ENCODE measurements around the gene SRM.
"Not testable (repeated sequence)": the region's sequence is repeated elsewhere in the genome, so short reads cannot be mapped to it uniquely, and the experiment has no call there.

The SRM gene

DNA sequence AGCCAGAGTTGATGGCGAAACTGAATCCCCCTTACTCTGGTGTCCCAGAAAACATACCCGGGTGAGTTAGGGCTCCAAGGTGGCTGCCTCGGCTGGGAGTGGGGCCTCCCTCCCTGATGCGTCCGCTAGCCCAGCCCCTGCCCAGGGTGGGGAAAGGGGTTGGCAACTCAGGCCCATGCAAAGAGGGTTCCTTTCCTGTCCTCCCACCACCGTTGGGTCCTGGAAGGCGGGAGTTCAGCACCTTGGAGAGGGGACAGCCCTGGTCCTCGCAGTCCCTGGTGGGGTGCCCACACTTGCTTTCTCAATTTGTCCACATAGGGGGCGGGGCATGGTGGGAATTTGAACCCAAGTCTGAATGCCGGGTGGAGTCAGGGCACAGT, 6.1 kb downstream of the SRM start:
- Histone ChIP-seq H3K9me3 (ENCODE audit: insufficient read depth, low read depth, low read length) (no peaks in the 10 kb centered on the region), H3K4me3 (ENCODE audit: low read length) (no peak overlapping the region), H3K4me1 (ENCODE audit: insufficient read depth, low read length) (peaks cover 7% of the 10 kb centered on the region), H3K27ac (ENCODE audit: low read depth, low read length) (no peak overlapping the region), H3K27me3 (ENCODE audit: insufficient read depth, low read length) (no peaks in the 10 kb centered on the region), H3K36me3 (ENCODE audit: insufficient read depth, low read length) (peaks cover 28% of the 10 kb centered on the region), H3K9ac (ENCODE audit: low read depth, low read length) (no peak overlapping the region)
- WGBS = 80% methylated on average over 10 of the region's 10 CpGs

DNA sequence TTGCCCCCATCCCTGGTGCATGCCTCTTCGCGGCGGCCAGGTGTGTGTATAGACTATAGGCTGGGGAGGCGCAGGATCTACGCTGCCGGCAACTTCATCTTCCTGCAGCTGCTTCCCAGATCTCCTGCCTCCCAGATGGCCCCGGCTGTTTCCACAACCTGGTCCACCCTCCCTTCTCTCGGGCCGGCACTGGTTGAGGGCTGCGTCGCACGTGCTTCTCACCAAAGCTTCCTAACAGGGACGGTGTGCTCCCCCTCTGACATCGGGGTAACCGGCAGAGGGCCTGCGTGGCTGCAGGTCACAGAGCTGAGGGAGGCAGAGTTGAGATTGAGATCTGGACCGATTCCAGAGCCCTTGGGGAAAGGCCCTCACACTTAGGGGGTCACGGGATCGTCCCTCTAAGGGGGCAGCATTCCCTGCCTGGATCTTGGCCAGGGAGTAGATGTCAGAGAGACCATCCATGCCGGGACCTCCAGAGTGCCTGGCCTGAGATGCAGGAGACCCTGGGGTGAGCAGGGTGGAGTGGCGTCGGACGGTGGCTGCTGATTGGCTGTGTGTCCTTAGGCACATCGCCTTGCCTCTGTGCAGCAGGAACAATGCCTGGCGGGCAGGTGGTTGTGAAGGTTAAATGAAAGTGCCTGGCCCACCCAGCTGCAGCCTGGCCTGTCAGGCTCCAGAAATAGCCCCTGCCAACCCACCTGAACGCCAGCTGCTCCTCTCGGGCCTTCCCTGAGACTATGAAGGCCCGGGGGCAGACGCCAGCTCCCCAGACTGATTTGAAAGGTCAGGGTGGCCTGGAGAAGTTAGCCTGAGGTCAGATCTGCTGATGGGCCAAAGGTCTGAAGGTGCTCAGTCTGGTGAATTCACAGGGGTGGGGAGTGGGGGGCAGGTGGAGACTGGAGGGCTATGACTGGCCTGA, 6.7 kb downstream of the SRM start:
- Histone ChIP-seq H3K4me3 (ENCODE audit: low read length) (no peak overlapping the region), H3K27ac (ENCODE audit: low read depth, low read length) (no peak overlapping the region), H3K9ac (ENCODE audit: low read depth, low read length) (no peak overlapping the region), H3K27me3 (ENCODE audit: insufficient read depth, low read length) (no peaks in the 10 kb centered on the region), H3K9me3 (ENCODE audit: insufficient read depth, low read depth, low read length) (no peaks in the 10 kb centered on the region), H3K4me1 (ENCODE audit: insufficient read depth, low read length) (peaks cover 4% of the 10 kb centered on the region; the same call in 1 of the 2 replicates), H3K36me3 (ENCODE audit: insufficient read depth, low read length) (peaks cover 27% of the 10 kb centered on the region)
- WGBS = 78% methylated on average over 29 of the region's 29 CpGs

GRCh38 chr1:11051781-11052511, 7.9 kb downstream of the SRM start:
- 78% methylated on average over 19 of the region's 19 CpGs for WGBS
- Histone ChIP-seq H3K9me3 (ENCODE audit: insufficient read depth, low read depth, low read length) (no peaks in the 10 kb centered on the region), H3K4me1 (ENCODE audit: insufficient read depth, low read length) (peaks cover 4% of the 10 kb centered on the region; the same call in 1 of the 2 replicates), H3K36me3 (ENCODE audit: insufficient read depth, low read length) (peaks cover 17% of the 10 kb centered on the region), H3K27me3 (ENCODE audit: insufficient read depth, low read length) (no peaks in the 10 kb centered on the region), H3K9ac (ENCODE audit: low read depth, low read length) (no peak overlapping the region), H3K4me3 (ENCODE audit: low read length) (no peak overlapping the region), H3K27ac (ENCODE audit: low read depth, low read length) (no peak overlapping the region)

- WGBS = 94% methylated on average over 10 of the region's 10 CpGs
- not testable (repeated sequence) for H3K4me3 ChIP-seq (ENCODE audit: low read length); H3K9me3 ChIP-seq (ENCODE audit: insufficient read depth, low read depth, low read length); H3K36me3 ChIP-seq (ENCODE audit: insufficient read depth, low read length); H3K27ac ChIP-seq (ENCODE audit: low read depth, low read length); H3K27me3 ChIP-seq (ENCODE audit: insufficient read depth, low read length); H3K9ac ChIP-seq (ENCODE audit: low read depth, low read length); H3K4me1 ChIP-seq (ENCODE audit: insufficient read depth, low read length)
Measured at GRCh38 chr1:11051121-11051520, 8.7 kb downstream of the SRM start.

DNA sequence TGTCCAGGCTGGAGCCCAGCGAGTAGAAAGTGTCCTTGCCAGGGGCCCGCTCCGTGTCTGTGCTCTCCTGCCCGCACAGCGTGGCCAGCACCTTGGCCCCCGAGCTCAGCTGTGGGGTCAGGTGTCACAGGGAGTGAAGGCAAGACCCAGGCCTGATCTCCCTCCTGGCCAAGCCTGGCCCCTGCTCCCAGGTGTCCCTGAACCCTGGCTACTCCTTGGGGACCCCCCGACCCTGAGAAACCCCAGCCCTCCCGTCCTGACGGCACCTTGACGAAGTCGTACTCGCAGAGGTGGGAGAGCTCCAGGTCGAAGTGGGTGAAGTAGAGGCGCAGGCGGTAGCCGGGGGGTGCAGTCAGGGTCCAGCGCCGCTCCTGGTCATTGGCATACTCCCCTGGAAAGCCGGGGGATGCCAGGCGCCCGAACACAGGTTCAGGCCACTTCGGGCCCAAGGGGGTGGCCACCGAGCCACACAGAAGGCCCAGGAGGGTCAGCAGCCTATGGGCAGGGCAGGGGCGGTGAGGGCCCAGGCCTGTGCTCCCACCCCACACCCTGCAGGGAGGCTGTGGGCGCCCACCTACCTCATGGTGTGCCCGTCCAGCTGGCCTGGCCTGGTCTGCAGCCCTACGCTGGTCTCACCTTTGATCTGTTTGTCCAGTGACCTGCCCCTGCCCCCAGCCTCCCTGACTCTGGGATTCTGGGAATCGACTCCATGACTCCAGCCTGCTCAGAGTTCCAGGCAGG, 13.0 kb downstream of the SRM start, which contains the start of gene MASP2:
TSS of gene MASP2 (minus strand) at position 615 of the 741 bp plus-strand sequence. CDS start at position 583, 32 bp downstream.
- no peak within 1 kb of the TSS for H3K4me3 ChIP-seq (ENCODE audit: low read length)
- no peaks in the 10 kb centered on the region for H3K9me3 ChIP-seq (ENCODE audit: insufficient read depth, low read depth, low read length)
- no peaks in the 10 kb centered on the region for H3K27me3 ChIP-seq (ENCODE audit: insufficient read depth, low read length)
- H3K9ac ChIP-seq (ENCODE audit: low read depth, low read length) = no peak within 1 kb of the TSS
- H3K27ac ChIP-seq (ENCODE audit: low read depth, low read length) = no peak within 1 kb of the TSS
- H3K4me1 ChIP-seq (ENCODE audit: insufficient read depth, low read length) = 0 out of 2 replicates have a peak, but pooled peaks cover under 1% of the 10 kb centered on the region
- 95% methylated on average over 28 of the region's 28 CpGs for WGBS
- no peaks in the 10 kb centered on the region for H3K36me3 ChIP-seq (ENCODE audit: insufficient read depth, low read length)

DNA sequence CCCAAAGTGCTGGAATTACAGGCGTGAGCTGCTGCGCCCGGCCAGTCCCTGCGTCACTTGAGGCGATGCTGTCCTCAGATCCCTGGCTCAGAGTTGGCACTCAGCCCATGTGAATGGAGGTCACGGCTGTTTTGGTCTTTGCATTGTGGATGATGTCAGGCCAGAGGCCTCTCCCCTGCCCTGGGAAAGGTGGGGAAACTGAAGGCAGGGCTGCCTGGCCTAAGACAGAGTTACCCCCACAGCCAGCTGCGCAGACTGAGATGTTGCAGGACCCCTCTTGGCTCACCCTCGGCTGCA, 13.6 kb downstream of the SRM start:
- no peaks in the 10 kb centered on the region for H3K36me3 ChIP-seq (ENCODE audit: insufficient read depth, low read length)
- H3K27me3 ChIP-seq (ENCODE audit: insufficient read depth, low read length) = no peaks in the 10 kb centered on the region
- H3K9me3 ChIP-seq (ENCODE audit: insufficient read depth, low read depth, low read length) = no peaks in the 10 kb centered on the region
- no peaks in the 10 kb centered on the region for H3K4me1 ChIP-seq (ENCODE audit: insufficient read depth, low read length)
- WGBS = 93% methylated on average over 8 of the region's 8 CpGs
- H3K27ac ChIP-seq (ENCODE audit: low read depth, low read length) = no peak overlapping the region
- H3K9ac ChIP-seq (ENCODE audit: low read depth, low read length) = no peak overlapping the region
- H3K4me3 ChIP-seq (ENCODE audit: low read length) = no peak overlapping the region

DNA sequence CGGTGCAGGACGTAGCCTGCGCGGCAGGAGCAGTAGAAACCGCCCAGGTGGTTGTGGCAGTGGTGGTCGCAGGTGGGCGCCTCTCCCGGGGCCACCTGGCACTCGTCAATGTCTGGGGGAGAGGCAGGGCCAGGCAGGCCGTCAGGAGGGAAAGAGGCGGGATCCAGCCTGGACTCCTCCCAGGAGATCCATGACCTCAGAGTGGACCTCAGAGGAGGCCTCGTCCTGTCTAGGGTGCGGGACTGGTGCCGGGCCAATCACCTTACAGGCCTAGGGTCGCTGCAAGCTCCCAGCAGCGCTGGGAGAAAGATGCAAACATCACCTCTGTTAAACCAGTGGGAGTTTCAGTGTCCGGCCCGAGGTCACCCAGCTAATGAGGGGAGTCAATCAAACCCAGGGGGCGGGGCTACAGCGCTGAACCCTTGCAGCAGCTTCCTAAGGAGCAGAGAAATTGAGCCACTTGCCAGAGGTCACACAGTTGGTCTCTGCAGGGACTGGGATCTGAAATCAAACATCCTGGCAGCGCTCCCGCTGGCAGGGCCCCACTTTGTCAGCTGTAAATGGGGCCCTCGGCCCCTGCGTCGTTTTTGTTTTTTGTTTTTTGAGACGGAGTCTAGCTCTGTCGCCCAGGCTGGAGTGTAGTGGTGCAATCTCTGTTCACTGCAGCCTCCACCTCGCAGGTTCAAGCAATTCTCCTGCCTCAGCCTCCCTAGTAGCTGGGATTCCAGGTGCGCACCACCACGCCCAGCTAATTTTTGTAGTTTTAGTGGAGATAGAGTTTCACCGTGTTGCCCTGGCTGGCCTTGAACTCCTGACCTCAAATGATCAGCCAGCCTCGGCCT, 14.2 kb downstream of the SRM start:
- no peaks in the 10 kb centered on the region for H3K4me1 ChIP-seq (ENCODE audit: insufficient read depth, low read length)
- no peaks in the 10 kb centered on the region for H3K27me3 ChIP-seq (ENCODE audit: insufficient read depth, low read length)
- H3K36me3 ChIP-seq (ENCODE audit: insufficient read depth, low read length) = no peaks in the 10 kb centered on the region
- H3K27ac ChIP-seq (ENCODE audit: low read depth, low read length) = no peak overlapping the region
- H3K9me3 ChIP-seq (ENCODE audit: insufficient read depth, low read depth, low read length) = no peaks in the 10 kb centered on the region
- 0 out of 2 replicates have a peak overlapping the region, but pooled peaks have one; percentile 17 for H3K4me3 ChIP-seq (ENCODE audit: low read length)
- 68% methylated on average over 32 of the region's 32 CpGs for whole genome bisulfite sequencing
- H3K9ac ChIP-seq (ENCODE audit: low read depth, low read length) = no peak overlapping the region

DNA sequence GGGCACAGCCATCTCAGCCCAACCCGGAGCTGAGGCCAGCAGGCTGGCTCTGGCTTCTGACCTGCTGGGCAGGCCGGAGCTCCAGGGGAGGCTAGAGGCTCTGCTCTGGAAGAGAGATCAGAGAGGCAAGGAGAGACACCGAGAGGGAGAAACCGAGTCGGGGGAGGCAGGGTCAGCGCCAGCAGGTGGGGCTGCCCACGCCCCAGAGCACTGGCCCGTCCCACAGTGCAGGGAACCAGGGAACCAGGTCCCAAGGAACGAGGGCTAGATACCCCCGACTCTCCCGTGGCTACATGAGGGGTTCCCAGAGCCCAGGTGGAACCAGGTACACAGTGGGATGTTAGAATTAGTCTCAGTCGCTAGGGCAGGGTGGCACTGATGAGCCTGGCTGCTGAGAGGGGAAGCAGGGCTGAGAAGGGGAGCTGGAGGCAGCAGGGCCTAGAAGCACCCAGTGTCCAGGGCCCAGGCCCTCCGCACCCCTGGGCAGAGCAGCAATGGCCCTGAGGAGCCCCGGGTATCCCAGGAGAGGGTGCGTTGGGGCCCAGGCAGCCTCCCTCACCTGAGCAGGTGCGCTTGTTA, 14.9 kb downstream of the SRM start:
- WGBS = 92% methylated on average over 16 of the region's 16 CpGs
- no peak overlapping the region for H3K27ac ChIP-seq (ENCODE audit: low read depth, low read length)
- H3K9ac ChIP-seq (ENCODE audit: low read depth, low read length) = no peak overlapping the region
- H3K27me3 ChIP-seq (ENCODE audit: insufficient read depth, low read length) = no peaks in the 10 kb centered on the region
- no peaks in the 10 kb centered on the region for H3K9me3 ChIP-seq (ENCODE audit: insufficient read depth, low read depth, low read length)
- H3K4me1 ChIP-seq (ENCODE audit: insufficient read depth, low read length) = no peaks in the 10 kb centered on the region
- H3K4me3 ChIP-seq (ENCODE audit: low read length) = no peak overlapping the region
- no peaks in the 10 kb centered on the region for H3K36me3 ChIP-seq (ENCODE audit: insufficient read depth, low read length)

DNA sequence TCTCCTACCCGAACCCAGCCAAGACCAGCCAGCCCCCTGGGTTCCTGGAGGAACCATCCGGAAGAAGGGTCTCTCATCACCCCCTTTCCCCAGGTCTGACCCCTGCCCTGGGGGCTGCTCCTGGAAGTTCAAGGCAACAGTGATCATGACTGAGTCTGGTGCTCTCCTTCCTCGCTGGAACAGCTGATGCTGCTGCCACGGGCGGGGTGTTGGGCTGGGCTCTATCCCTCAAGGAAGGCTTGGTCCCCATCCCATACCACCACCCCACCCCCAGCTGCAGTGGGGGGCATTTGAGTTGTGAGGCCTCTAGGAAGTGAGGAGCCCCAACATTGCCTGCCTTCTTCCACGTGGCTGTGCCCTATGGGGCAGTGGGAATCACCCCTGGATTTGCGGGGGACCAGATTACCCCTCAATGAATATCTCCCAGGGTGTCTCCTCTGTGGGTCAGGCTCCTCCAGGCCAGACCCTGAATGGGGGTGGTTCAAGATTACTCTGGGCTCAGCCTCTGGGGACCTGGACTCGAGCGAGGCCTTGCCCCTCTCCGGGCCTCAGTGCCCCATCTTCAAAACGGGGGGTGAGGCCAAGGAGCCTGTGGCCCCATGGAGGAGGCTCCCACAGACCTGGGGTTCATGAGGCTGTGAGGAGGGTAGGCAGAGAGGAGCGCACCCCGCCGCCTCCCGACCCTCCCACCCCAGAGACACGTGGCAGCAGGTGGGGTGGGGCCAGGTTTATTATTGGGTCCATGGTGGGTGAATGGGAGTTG, 15.6 kb downstream of the SRM start:
- 89% methylated on average over 16 of the region's 16 CpGs for WGBS
- Histone ChIP-seq H3K4me3 (ENCODE audit: low read length) (no peak overlapping the region), H3K27me3 (ENCODE audit: insufficient read depth, low read length) (no peaks in the 10 kb centered on the region), H3K4me1 (ENCODE audit: insufficient read depth, low read length) (no peaks in the 10 kb centered on the region), H3K9me3 (ENCODE audit: insufficient read depth, low read depth, low read length) (no peaks in the 10 kb centered on the region), H3K27ac (ENCODE audit: low read depth, low read length) (no peak overlapping the region), H3K36me3 (ENCODE audit: insufficient read depth, low read length) (no peaks in the 10 kb centered on the region), H3K9ac (ENCODE audit: low read depth, low read length) (no peak overlapping the region)

Measured in HUES64 (cell line).